Stimulated activated CD8-positive, alpha-beta memory T cell treated with anti-CD3 and anti-CD28 coated beads, Interleukin-4, amount 100 ng/mL, for 1 hour (primary cell): ENCODE measurements around the gene MAPK4.
"Not testable (repeated sequence)": the region's sequence is repeated elsewhere in the genome, so short reads cannot be mapped to it uniquely, and the experiment has no call there.

ENCODE experiments used
- DNase-seq, 2 donors: peaks; one replicate each; pipeline ENCODE4 v3.0.0-alpha.2; 2020; ENCODE audit warnings: low read depth in 2 of 2, low spot score in 1 of 2

The MAPK4 gene

GRCh38 chr18:50749421-50749820 is 189.5 kb downstream of the MAPK4 start:
- DNase-seq, result no peak

GRCh38 chr18:50749945-50750344 is 190.1 kb downstream of the MAPK4 start:
- DNase-seq, result no peak

GRCh38 chr18:50750546-50750945 is 190.7 kb downstream of the MAPK4 start:
- DNase-seq, result no peak

GRCh38 chr18:50751490-50751889 is 191.6 kb downstream of the MAPK4 start:
- no peak for DNase-seq

- no peak for DNase-seq
These were observed 192.1 kb downstream of the MAPK4 start for GRCh38 chr18:50751947-50752346.

GRCh38 chr18:50753311-50753710 is 193.4 kb downstream of the MAPK4 start:
- no peak for DNase-seq

- DNase-seq, result no peak
These were observed 194.4 kb downstream of the MAPK4 start for GRCh38 chr18:50754297-50754696.

GRCh38 chr18:50757358-50757757 is 197.5 kb downstream of the MAPK4 start:
- DNase-seq, result no peak

GRCh38 chr18:50769463-50769862 is 209.6 kb downstream of the MAPK4 start:
- DNase-seq, result no peak

GRCh38 chr18:50775207-50775606 is 215.3 kb downstream of the MAPK4 start:
- no peak for DNase-seq

GRCh38 chr18:50775726-50776125 is 215.8 kb downstream of the MAPK4 start:
- DNase-seq, result no peak

- DNase-seq, result no peak
These were observed 216.5 kb downstream of the MAPK4 start for GRCh38 chr18:50776383-50776782.

GRCh38 chr18:50779021-50779420 is 219.1 kb downstream of the MAPK4 start:
- DNase-seq, result not testable (repeated sequence)
